ENCODE measurements around the gene CBX4. TPM values are rescaled to one million over a fixed set of nuclear protein-coding genes. Genes with fewer than 3 reads are reported as not detected.

The CBX4 gene
- total RNA-seq, 2 experiments from 2014 or later: 53.8 to 54.4 TPM

DNA sequence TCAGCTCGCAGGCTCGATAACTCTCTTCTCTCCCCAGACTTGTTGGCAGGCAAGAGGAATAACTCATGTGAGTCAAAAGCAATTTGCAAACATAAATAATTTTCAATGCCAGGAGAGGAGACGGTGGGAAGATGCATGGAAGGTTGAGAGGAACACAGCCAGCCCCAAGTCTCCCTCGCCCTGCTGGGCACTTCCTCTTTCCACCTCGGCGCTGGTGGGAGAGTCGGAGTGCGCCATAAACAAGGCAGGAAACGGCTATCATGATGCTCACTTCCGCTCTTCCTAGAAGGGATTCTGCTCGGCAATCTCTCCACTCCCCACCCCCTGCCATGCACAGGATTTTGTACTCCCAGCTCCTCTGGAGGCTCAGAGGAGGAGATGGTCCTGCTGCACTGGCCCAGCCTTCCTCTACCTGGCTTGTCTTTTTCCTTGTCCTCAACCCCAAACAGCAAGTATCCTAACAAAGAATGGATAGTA is 13.0 kb downstream of the CBX4 start:
- Mint-ChIP-seq H3K4me1 (peaks cover 39% of the 10 kb centered on the region), H3K27ac (no peak overlapping the region), H3K9me3 (no peaks in the 10 kb centered on the region), H3K36me3 (no peaks in the 10 kb centered on the region), H3K4me3 (peak overlapping the region; percentile 48), H3K27me3 (peaks cover 28% of the 10 kb centered on the region)
- ATAC-seq (ENCODE audit: low read depth): peak; percentile 30
- POLR2A ChIA-PET: interaction anchor here (1.3 kb wide), 1 partner anchor 13 kb away, joined by 5 read pairs; the partner anchor contains the start of gene CBX4
- DNase-seq: no peak

DNA sequence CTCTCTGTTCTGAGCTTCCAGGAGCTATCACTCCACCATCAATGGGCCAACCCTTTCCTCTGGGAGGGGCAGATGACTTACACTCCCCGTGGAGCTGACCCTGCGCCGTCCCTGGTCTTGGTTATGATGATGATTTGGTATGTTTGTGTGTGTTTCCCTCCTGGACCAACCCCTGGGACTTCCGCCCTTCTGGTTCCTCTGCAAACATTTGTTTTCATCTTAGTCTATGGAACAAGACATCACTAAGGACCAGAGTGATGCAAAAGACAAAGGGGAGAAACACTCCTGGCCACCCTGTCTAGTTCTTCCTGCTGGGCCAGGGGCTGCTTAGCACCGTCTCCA is 13.7 kb downstream of the CBX4 start:
- no peaks in the 10 kb centered on the region for H3K36me3 Mint-ChIP-seq
- no peak for DNase-seq

DNA sequence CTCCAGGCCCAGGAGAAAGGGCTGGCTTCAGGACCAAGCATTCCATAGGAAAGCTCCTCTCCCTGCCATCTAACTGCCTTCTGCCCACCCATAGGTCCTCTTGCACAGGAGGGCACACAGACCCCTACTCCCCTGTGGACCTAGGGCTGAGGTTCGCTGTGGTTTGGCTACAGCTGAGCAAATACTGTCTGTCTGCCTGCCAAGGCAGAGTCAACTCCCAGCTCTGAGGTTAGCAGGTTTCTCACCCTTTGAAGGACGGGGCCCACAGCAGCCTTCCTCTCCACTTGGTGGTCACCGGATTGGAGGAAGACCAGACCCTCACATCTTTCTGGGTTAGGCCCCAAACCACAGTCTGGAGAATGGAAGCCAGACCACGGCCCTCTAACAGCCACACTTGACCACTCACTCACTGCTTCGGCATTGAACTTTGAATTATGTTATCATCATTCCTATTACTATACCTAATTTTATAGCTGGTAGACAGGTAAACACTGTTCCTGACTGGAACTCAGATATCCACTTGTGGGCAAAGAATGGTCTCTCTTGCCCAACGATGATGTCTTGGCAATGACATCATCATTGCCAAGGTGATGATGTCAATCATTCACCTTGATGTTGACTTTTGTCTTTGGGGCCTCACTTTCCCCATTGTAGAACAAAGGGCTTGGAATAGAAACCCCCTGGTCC is 14.2 kb downstream of the CBX4 start:
- no peaks in the 10 kb centered on the region for H3K9me3 Mint-ChIP-seq
- POLR2A ChIA-PET: interaction anchor here (1.2 to 1.6 kb wide), 4 partner anchors 10 to 20 kb away, joined by 3 to 7 read pairs (median 4); partner anchors contain the start of gene CBX4
- peaks cover 39% of the 10 kb centered on the region for H3K4me1 Mint-ChIP-seq
- H3K27ac Mint-ChIP-seq: no peak overlapping the region
- no peak overlapping the region for H3K4me3 Mint-ChIP-seq
- H3K27me3 Mint-ChIP-seq: peaks cover 40% of the 10 kb centered on the region
- ATAC-seq (ENCODE audit: low read depth) (no peak), DNase-seq (no peak)
- no peaks in the 10 kb centered on the region for H3K36me3 Mint-ChIP-seq

More for the DNA sequence above, 13.7 kb downstream of the CBX4 start:
- peaks cover 35% of the 10 kb centered on the region for H3K27me3 Mint-ChIP-seq
- ATAC-seq (ENCODE audit: low read depth): no peak
- no peaks in the 10 kb centered on the region for H3K9me3 Mint-ChIP-seq
- H3K4me1 Mint-ChIP-seq: peaks cover 39% of the 10 kb centered on the region
- POLR2A ChIA-PET: interaction anchor here (1.3 kb wide), 2 partner anchors 10 to 13 kb away, joined by 3 to 5 read pairs; partner anchors contain the start of gene CBX4
- no peak overlapping the region for H3K4me3 Mint-ChIP-seq
- H3K27ac Mint-ChIP-seq: no peak overlapping the region

DNA sequence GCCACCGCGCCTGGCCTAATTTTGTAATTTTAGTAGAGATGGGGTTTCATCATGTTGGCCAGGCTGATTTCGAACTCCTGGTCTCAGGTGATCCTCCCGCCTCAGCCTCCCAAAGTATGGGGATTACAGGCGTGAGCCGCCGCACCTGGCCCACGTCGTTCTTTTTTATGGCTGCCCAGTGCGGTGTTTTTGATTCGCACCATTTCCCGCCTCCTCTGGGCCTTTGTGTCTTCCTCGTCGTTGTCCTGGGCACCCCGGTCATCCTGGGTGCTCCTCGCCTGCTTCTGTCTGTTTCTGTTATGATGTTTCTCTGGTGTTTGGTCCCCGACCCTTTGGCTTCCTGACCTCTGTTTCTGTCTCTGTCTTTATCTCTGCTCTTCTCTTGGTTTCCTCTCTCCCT is 15.0 kb downstream of the CBX4 start:
- Mint-ChIP-seq H3K4me1 (peaks cover 36% of the 10 kb centered on the region), H3K27ac (peak overlapping the region; percentile 23), H3K36me3 (no peaks in the 10 kb centered on the region), H3K4me3 (no peak overlapping the region), H3K27me3 (peaks cover 42% of the 10 kb centered on the region), H3K9me3 (no peaks in the 10 kb centered on the region)
- DNase-seq: no peak
- POLR2A ChIA-PET: interaction anchor here (1.2 to 1.6 kb wide), 3 partner anchors 11 to 19 kb away, joined by 3 to 7 read pairs (median 3); partner anchors contain the start of gene CBX4
- no peak for ATAC-seq (ENCODE audit: low read depth)

DNA sequence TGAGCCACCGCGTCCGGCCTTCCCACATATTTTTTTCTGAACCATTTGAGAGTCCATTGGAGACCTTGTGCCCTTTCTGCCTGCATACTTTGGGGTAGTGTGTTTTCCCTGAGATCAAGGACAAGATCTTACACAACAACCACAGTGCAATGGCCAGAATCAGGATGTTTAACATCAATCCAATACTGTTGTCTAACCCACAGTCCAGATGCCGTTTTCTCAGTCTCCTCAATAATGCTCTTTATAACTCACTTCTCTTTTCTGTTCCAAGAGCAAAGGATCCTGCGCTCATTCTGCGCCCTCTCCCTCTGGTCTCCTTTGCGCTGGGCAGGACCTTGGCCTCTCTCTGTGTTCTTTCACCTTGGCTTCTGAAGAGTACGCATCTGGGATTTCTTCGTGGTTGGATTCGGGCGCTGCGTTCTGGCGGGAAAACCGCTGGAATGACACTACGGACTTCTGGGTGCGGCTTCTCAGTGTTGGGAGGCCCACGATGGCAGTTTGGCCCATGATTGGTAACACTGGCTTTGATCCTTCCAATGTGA is 16.6 kb downstream of the CBX4 start:
- ATAC-seq (ENCODE audit: low read depth): no peak
- no peak for DNase-seq
- no peaks in the 10 kb centered on the region for H3K9me3 Mint-ChIP-seq
- H3K4me3 Mint-ChIP-seq: no peak overlapping the region
- no peak overlapping the region for H3K27ac Mint-ChIP-seq
- peaks cover 49% of the 10 kb centered on the region for H3K27me3 Mint-ChIP-seq
- POLR2A ChIA-PET: no interaction called here
- H3K4me1 Mint-ChIP-seq: peaks cover 24% of the 10 kb centered on the region
- H3K36me3 Mint-ChIP-seq: no peaks in the 10 kb centered on the region

DNA sequence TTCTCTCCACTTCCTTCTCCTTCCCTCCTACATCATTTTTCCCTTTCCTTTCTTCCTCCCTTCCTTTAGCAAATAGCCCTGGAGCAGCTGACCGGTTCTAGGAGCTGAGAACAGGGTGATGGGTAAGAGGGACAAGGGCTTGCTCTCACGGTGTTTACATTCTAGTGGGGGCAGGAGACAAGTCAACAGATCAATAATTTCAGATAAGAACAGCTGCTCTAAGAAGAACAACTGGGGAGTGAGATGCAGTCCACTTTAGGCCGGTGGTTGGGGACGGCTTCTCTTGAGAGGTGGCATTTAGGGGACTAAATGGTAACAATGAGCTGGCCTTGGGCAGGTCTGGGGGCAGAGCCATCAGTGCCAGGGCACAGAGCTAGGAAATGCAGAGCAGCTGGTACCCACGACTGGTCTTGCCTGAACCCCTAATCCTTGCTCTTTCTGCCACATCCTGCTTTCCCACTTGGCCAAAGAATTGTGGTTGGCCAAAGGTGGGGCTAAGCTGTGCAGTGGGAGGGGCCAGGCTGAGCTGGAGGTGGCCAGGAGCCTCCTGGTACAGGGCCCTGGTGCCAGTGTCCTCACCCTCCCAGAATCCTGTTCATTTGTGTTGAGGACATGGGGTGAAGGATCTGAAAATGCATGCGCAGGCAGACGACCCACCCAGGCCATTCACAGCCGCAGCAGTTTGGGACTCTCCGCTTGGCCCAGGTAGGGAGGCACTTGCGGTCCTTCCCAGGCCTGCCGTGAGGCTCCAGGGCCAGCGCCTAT is 17.7 kb downstream of the CBX4 start:
- no peaks in the 10 kb centered on the region for H3K36me3 Mint-ChIP-seq
- peak overlapping the region; percentile 46 for H3K27ac Mint-ChIP-seq
- no peaks in the 10 kb centered on the region for H3K9me3 Mint-ChIP-seq
- ATAC-seq (ENCODE audit: low read depth): no peak
- POLR2A ChIA-PET: no interaction called here
- H3K27me3 Mint-ChIP-seq: peaks cover 58% of the 10 kb centered on the region
- peaks cover 17% of the 10 kb centered on the region for H3K4me1 Mint-ChIP-seq
- H3K4me3 Mint-ChIP-seq: no peak overlapping the region
- DNase-seq: no peak

DNA sequence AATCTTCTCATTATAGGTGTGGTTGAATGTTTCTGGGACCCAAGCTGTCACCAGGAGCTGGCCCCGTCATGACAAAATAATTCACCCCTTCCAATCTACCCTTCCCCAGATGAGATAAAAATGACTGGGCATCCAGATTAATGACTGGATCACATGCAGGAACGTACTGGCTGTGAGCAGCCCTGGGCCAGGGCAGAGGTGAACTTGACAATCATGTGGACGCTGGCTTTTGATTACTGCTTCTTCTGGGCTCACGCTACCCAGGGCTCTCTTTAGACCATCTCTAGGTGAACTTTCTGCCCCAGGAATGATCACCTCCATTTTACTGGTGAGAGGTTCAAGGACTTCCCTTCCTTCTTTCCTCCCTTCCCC is 18.3 kb downstream of the CBX4 start:
- H3K9me3 Mint-ChIP-seq: no peaks in the 10 kb centered on the region
- H3K27me3 Mint-ChIP-seq: peaks cover 64% of the 10 kb centered on the region
- peaks cover 12% of the 10 kb centered on the region for H3K4me1 Mint-ChIP-seq
- ATAC-seq (ENCODE audit: low read depth) (no peak), DNase-seq (no peak)
- POLR2A ChIA-PET: no interaction called here
- no peak overlapping the region for H3K4me3 Mint-ChIP-seq
- H3K27ac Mint-ChIP-seq: no peak overlapping the region
- H3K36me3 Mint-ChIP-seq: no peaks in the 10 kb centered on the region

DNA sequence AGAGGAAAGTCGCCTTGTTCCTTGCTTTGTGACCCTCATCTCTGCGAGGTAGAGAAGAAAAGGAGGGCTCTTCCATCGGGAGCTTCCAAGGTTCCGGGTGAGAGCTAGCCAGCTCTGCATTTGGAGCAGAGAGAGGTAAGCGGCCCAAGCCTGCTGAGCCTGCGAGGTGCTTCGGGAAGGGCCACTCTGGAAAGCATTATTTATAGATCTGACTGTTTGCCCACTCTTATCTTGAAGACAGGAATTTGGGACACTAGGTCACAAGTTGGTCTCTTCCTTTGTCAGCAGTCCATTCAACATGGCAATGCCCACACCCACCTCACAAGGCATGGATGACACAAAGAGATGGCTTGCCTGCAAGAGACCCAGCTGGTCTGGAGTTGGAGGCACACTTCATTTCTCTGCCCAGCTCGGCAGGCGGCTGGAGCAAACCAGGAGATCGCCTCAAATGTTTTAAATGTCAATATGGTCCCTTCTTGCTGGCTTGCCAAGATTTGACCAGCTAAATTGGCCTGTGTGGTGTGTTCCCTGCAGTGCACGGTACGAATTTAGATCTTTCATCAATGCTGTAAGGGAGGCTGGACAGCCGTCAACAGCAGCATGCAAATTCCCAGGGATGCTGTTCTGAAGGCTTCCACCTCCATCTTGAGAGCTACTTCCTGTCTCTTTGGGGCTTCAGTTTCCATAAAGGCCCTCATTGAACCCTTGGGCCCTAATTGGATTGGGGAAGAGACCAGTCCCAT is 19.5 kb downstream of the CBX4 start:
- Mint-ChIP-seq H3K4me1 (peaks cover 3% of the 10 kb centered on the region), H3K9me3 (no peaks in the 10 kb centered on the region), H3K27me3 (peaks cover 62% of the 10 kb centered on the region), H3K27ac (no peak overlapping the region), H3K36me3 (no peaks in the 10 kb centered on the region), H3K4me3 (no peak overlapping the region)
- DNase-seq (no peak), ATAC-seq (ENCODE audit: low read depth) (no peak)
- POLR2A ChIA-PET: interaction anchor here (0.7 to 2.0 kb wide), 4 partner anchors 12 to 23 kb away, joined by 3 to 7 read pairs (median 4); partner anchors contain the start of genes CBX4 and CBX8

DNA sequence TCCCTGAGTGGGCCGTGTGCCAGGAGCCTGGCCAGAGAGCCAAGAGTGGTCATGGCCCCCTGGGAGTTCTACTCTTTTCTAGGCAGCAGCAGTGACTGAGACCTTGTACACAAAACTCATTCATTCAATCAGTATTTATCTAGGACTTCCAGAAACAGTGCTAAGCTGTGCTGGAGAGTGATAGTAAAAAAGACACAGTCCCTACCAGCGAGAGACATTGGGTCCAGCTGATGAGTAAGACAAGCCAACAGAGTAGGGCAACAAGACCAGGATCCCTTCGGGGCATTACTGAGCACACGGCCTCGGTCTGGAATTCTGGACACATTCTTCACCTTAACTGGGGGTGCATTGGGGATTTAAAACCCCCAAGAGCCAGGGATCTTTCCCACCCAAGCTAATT is 20.2 kb downstream of the CBX4 start:
- Mint-ChIP-seq H3K36me3 (no peaks in the 10 kb centered on the region), H3K4me3 (no peak overlapping the region), H3K27me3 (peaks cover 63% of the 10 kb centered on the region), H3K4me1 (peaks cover 5% of the 10 kb centered on the region), H3K27ac (no peak overlapping the region), H3K9me3 (no peaks in the 10 kb centered on the region)
- DNase-seq: no peak
- POLR2A ChIA-PET: interaction anchor here (1.4 to 2.0 kb wide), 3 partner anchors 11 to 22 kb away, joined by 4 to 7 read pairs (median 4); partner anchors contain the start of gene CBX8
- no peak for ATAC-seq (ENCODE audit: low read depth)

DNA sequence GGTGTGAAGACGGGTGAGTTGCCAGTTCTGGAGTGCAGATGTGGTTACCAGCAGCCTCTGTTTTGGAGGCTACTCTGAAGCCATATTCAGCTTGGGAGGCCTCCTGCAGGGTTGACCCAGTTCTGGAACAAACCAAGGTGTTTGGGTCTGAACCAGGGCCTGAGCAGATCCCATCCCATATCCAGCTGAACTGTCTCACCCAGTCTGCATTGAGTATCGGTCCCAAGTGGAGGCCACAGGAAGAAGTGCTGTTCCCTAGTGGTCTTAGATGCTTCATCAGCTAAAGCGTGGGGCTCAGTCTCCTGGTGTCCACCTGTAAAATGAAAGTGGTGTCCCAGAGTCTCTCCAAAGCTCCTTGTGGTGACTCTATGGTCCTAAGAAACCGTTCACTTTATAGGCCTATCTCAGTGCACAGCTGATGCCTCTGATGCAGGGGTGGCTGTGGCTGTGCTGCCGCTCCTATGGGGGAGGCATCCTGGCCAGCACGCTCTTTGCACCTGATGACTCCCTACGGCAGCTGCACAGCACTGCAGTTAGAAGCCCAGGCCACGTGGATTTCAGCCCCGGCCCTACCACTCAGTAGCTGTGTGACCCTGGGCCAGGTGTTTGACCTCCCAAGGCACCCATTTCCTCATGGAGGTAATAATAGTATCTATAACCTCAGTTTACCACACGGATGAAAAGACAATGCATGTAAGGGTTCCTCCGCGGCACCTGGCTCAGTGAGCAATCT is 21.0 kb downstream of the CBX4 start:
- H3K27ac Mint-ChIP-seq: no peak overlapping the region
- H3K9me3 Mint-ChIP-seq: no peaks in the 10 kb centered on the region
- no peak overlapping the region for H3K4me3 Mint-ChIP-seq
- POLR2A ChIA-PET: interaction anchor here (1.0 to 2.0 kb wide), 3 partner anchors 18 to 21 kb away, joined by 3 to 7 read pairs (median 4); partner anchors contain the start of gene CBX8
- DNase-seq: no peak
- peaks cover 5% of the 10 kb centered on the region for H3K4me1 Mint-ChIP-seq
- no peaks in the 10 kb centered on the region for H3K36me3 Mint-ChIP-seq
- H3K27me3 Mint-ChIP-seq: peaks cover 61% of the 10 kb centered on the region
- ATAC-seq (ENCODE audit: low read depth): no peak

DNA sequence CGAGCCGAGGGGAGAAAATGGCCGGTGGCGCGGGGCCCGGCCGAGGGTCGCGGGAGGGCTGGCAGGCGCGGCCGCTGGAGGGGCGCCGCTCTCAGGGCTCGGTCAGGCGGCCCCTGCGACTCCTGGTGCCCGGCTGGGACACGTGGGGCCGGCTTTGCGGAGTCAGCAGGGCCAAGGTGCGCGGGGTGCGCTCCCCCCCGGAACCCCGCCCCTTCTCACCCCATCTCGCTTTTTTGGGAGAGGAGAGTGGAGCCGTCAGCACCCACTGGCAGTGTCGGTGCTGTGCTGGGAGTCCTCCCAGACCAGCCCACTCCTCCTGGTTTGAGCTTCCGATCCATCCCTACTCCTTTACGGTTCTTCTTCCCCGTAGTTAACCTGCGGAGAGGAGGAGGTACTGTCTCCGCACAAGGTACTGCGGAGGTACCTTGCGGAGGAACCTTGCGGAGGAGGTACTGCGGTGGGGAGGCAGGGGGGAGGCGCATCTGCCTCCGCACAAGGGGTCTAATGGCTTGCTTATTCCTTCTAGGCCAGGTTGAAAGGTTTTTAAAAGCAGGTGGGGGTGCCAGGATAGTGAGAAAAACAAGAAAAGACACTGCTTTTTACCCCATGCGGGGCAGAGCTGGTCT is 23.3 kb downstream of the CBX4 start:
- POLR2A ChIA-PET: interaction anchor here (0.7 kb wide), 1 partner anchor 21 kb away, joined by 4 read pairs; no protein-coding TSS in a partner anchor

More for the DNA sequence above, 23.3 kb downstream of the CBX4 start:
- no peaks in the 10 kb centered on the region for H3K9me3 Mint-ChIP-seq
- peak overlapping the region; percentile 21 for H3K27ac Mint-ChIP-seq
- ATAC-seq (ENCODE audit: low read depth) (no peak), DNase-seq (no peak)
- H3K27me3 Mint-ChIP-seq: peaks cover 60% of the 10 kb centered on the region
- H3K36me3 Mint-ChIP-seq: no peaks in the 10 kb centered on the region
- peaks cover 14% of the 10 kb centered on the region for H3K4me1 Mint-ChIP-seq
- no peak overlapping the region for H3K4me3 Mint-ChIP-seq
